ENCODE data around the gene CDC5L. TPM values are rescaled to one million over a fixed set of nuclear protein-coding genes. Genes with fewer than 3 reads are reported as not detected.
A peak's percentile ranks its signal among the peaks of the same experiment; 100 is the strongest.

The CDC5L gene
- total RNA-seq, 2 donors from 2014 or later, result 28.9 to 30.5 TPM

DNA sequence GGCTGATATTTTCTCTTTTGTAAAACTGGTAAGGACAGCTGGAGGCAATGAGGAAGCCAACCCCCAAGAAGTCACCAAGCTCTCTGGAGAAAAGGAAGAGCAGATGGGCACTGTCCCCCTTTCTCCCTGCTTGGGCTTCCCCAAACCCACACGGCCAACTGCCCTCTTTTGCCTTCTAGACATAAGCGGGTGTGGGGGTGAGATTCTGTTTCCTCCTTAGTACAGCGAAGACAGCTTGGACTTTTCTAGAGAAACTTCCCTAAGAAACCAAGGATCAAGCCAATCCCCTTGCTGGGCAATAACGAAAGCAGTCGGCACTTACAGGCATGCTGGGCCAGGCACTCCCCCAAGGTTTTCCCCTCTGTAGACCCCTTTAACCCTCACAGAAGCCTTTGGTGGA lies 110.3 kb downstream of the CDC5L start:
- Mint-ChIP-seq H3K4me1 (peaks cover 12% of the 10 kb centered on the region), H3K27me3 (ENCODE audit: insufficient read depth) (peaks cover 4% of the 10 kb centered on the region)
- whole genome bisulfite sequencing, 2 experiments (ENCODE audit: insufficient coverage in 1 of 2, insufficient read length in 1 of 2), result 92% methylated on average over 5 of the region's 5 CpGs; no CpG with 5 or more reads in 1 of the 2 experiments

DNA sequence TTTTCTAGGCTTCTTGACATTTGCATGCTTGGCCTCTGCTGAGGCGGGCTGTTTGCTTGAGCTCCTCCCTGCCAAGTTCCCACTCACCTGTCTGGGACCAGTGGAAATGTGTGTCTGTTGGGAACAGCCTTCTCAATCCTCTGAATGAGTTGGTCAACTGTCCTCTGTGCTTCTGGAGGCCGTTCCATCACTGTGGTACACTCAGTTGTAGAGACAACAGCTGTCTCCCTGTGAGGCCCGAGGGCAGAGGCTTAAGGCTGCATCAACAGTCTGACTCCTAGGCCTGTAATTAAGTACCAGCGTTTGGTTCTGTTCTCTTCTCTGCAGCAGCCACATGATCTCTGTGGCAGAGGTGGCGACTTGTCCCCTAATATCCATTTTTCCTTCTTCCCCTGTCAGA lies 110.9 kb downstream of the CDC5L start:
- TF ChIP-seq, protein P1, sequence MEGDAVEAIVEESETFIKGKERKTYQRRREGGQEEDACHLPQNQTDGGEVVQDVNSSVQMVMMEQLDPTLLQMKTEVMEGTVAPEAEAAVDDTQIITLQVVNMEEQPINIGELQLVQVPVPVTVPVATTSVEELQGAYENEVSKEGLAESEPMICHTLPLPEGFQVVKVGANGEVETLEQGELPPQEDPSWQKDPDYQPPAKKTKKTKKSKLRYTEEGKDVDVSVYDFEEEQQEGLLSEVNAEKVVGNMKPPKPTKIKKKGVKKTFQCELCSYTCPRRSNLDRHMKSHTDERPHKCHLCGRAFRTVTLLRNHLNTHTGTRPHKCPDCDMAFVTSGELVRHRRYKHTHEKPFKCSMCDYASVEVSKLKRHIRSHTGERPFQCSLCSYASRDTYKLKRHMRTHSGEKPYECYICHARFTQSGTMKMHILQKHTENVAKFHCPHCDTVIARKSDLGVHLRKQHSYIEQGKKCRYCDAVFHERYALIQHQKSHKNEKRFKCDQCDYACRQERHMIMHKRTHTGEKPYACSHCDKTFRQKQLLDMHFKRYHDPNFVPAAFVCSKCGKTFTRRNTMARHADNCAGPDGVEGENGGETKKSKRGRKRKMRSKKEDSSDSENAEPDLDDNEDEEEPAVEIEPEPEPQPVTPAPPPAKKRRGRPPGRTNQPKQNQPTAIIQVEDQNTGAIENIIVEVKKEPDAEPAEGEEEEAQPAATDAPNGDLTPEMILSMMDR (conservative IDR thresholded peaks at IDR 0.05), result no peak
- H3K27ac Mint-ChIP-seq, result no peak overlapping the region

More for the DNA sequence above, 110.3 kb downstream of the CDC5L start:
- no peak for DNase-seq
- Histone ChIP-seq H3K4me1 (ENCODE audit: control insufficient read depth, insufficient read depth, low read length) (no peaks in the 10 kb centered on the region), H3K27ac (ENCODE audit: low read depth, low read length) (no peak overlapping the region), H3K36me3 (ENCODE audit: control insufficient read depth, insufficient read depth, low read length) (no peaks in the 10 kb centered on the region), H3K9me3 (ENCODE audit: control insufficient read depth, low read length) (no peaks in the 10 kb centered on the region), H3K27me3 (ENCODE audit: control insufficient read depth, insufficient read depth, low read length, poor library complexity, severe bottlenecking) (no peaks in the 10 kb centered on the region), H3K9ac (ENCODE audit: extremely low read depth, low read length, poor library complexity, severe bottlenecking) (no peak overlapping the region), H3K4me3 (ENCODE audit: low read length) (no peak overlapping the region)
- Mint-ChIP-seq H3K36me3 (ENCODE audit: low read depth) (no peaks in the 10 kb centered on the region), H3K9me3 (peaks cover 4% of the 10 kb centered on the region), H3K4me3 (no peak overlapping the region), H3K27ac (no peak overlapping the region)
- TF ChIP-seq, protein P1 (conservative IDR thresholded peaks at IDR 0.05), result no peak

DNA sequence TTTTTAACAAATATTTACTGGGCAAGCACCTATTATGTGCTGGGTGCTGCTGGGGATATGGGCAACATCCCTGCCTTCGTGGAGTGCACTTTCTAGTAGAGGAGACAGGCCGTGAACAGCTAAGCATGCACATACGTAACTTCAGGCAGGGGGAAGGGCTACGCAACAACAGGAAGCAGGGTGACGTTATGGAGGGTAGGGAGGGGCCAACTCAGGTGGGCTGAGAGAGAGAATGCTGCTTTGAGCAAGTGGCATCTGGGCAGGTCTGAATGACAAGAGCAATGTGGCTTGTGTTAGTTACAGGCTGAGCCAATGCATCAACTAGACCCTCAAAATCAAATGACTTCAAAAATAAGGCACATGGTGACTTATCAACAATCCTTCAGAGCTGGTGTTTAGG lies 112.1 kb downstream of the CDC5L start:
- no peak overlapping the region for H3K9ac ChIP-seq (ENCODE audit: extremely low read depth, low read length, poor library complexity, severe bottlenecking)
- H3K36me3 ChIP-seq (ENCODE audit: control insufficient read depth, insufficient read depth, low read length), result no peaks in the 10 kb centered on the region
- DNase-seq, result peak; percentile 51
- no peak overlapping the region for H3K27ac ChIP-seq (ENCODE audit: low read depth, low read length)
- Mint-ChIP-seq H3K9me3 (peaks cover 4% of the 10 kb centered on the region), H3K27ac (no peak overlapping the region), H3K4me3 (no peak overlapping the region), H3K27me3 (ENCODE audit: insufficient read depth) (peaks cover 4% of the 10 kb centered on the region), H3K36me3 (ENCODE audit: low read depth) (no peaks in the 10 kb centered on the region), H3K4me1 (no peaks in the 10 kb centered on the region)
- H3K4me3 ChIP-seq (ENCODE audit: low read length), result no peak overlapping the region
- 87 to 93% methylated on average over 3 to 5 of the region's 5 CpGs for WGBS, 2 experiments (ENCODE audit: insufficient coverage in 1 of 2, insufficient read length in 1 of 2)
- H3K4me1 ChIP-seq (ENCODE audit: control insufficient read depth, insufficient read depth, low read length), result no peaks in the 10 kb centered on the region
- no peaks in the 10 kb centered on the region for H3K9me3 ChIP-seq (ENCODE audit: control insufficient read depth, low read length)
- TF ChIP-seq, protein P1 (conservative IDR thresholded peaks at IDR 0.05), result no peak
- H3K27me3 ChIP-seq (ENCODE audit: control insufficient read depth, insufficient read depth, low read length, poor library complexity, severe bottlenecking), result no peaks in the 10 kb centered on the region

More for the DNA sequence above, 110.9 kb downstream of the CDC5L start:
- no peaks in the 10 kb centered on the region for H3K9me3 ChIP-seq (ENCODE audit: control insufficient read depth, low read length)
- H3K27me3 ChIP-seq (ENCODE audit: control insufficient read depth, insufficient read depth, low read length, poor library complexity, severe bottlenecking), result no peaks in the 10 kb centered on the region
- no peak overlapping the region for H3K4me3 Mint-ChIP-seq
- H3K36me3 Mint-ChIP-seq (ENCODE audit: low read depth), result no peaks in the 10 kb centered on the region
- DNase-seq, result no peak
- H3K36me3 ChIP-seq (ENCODE audit: control insufficient read depth, insufficient read depth, low read length), result no peaks in the 10 kb centered on the region
- no peaks in the 10 kb centered on the region for H3K4me1 ChIP-seq (ENCODE audit: control insufficient read depth, insufficient read depth, low read length)
- WGBS, 2 experiments (ENCODE audit: insufficient coverage in 1 of 2, insufficient read length in 1 of 2), result 87 to 92% methylated on average over 4 to 5 of the region's 5 CpGs
- peaks cover 4% of the 10 kb centered on the region for H3K9me3 Mint-ChIP-seq
- no peak overlapping the region for H3K9ac ChIP-seq (ENCODE audit: extremely low read depth, low read length, poor library complexity, severe bottlenecking)
- peaks cover 7% of the 10 kb centered on the region for H3K4me1 Mint-ChIP-seq
- H3K4me3 ChIP-seq (ENCODE audit: low read length), result no peak overlapping the region
- peaks cover 4% of the 10 kb centered on the region for H3K27me3 Mint-ChIP-seq (ENCODE audit: insufficient read depth)
- H3K27ac ChIP-seq (ENCODE audit: low read depth, low read length), result no peak overlapping the region

Small RNA genes within 50 kb of the gene (microRNA-seq; reads per million reads assigned to microRNA genes)
- not detected for gene MIR4642 (ENCODE audit: borderline microRNAs expressed)

Other genes starting within 250 kb of the CDC5L start
- 1 to 10 TPM in 1 of 2 donors, under 1 TPM in 1; 0.53 to 1.2 TPM for gene CAPN11, start 228.9 kb upstream of the CDC5L start, total RNA-seq
- 1 to 10 TPM; 1.7 to 1.8 TPM for gene MYMX, start 170.8 kb upstream of the CDC5L start, total RNA-seq
- 100 to 1,000 TPM; 129 to 155 TPM for gene SLC29A1, start 164.1 kb upstream of the CDC5L start, total RNA-seq
- 1,000 to 10,000 TPM; 1,356 to 1,422 TPM for gene HSP90AB1, start 140.6 kb upstream of the CDC5L start, total RNA-seq
- 10 to 100 TPM; 52.5 to 54.3 TPM for gene SLC35B2, start 130.2 kb upstream of the CDC5L start, total RNA-seq
- 10 to 100 TPM in 1 of 2 donors, 1 to 10 TPM in 1; 8.3 to 11.0 TPM for gene NFKBIE, start 122.2 kb upstream of the CDC5L start, total RNA-seq
- under 1 TPM; 0.22 to 0.51 TPM for gene TMEM151B, start 117.3 kb upstream of the CDC5L start, total RNA-seq
- 10 to 100 TPM; 22.9 to 24.7 TPM for gene AARS2, start 74.4 kb upstream of the CDC5L start, total RNA-seq
- gene SPATS1, start 45.1 kb upstream of the CDC5L start, total RNA-seq, result not detected

Data from endodermal cell (in vitro differentiated cells).